HG03354 (cell line): ENCODE data around the gene HDAC10.

Experiments used
- ATAC-seq: cut with Tn5 transposase; IDR thresholded peaks from one replicate; pipeline ENCODE4 v1.9.1; 2021; ENCODE audit warnings: mild to moderate bottlenecking; ENCODE audit not compliant: unreplicated experiment, poor library complexity, severe bottlenecking

Gene HDAC10, protein sequence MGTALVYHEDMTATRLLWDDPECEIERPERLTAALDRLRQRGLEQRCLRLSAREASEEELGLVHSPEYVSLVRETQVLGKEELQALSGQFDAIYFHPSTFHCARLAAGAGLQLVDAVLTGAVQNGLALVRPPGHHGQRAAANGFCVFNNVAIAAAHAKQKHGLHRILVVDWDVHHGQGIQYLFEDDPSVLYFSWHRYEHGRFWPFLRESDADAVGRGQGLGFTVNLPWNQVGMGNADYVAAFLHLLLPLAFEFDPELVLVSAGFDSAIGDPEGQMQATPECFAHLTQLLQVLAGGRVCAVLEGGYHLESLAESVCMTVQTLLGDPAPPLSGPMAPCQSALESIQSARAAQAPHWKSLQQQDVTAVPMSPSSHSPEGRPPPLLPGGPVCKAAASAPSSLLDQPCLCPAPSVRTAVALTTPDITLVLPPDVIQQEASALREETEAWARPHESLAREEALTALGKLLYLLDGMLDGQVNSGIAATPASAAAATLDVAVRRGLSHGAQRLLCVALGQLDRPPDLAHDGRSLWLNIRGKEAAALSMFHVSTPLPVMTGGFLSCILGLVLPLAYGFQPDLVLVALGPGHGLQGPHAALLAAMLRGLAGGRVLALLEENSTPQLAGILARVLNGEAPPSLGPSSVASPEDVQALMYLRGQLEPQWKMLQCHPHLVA

GRCh38 chr22:50250555-50251476, at the start of gene HDAC10:
Gene HDAC10, minus strand, starts transcription at chr22:50251265. Its CDS starts 233 bp downstream, at chr22:50251032.
- peak; percentile 60 for ATAC-seq

DNA sequence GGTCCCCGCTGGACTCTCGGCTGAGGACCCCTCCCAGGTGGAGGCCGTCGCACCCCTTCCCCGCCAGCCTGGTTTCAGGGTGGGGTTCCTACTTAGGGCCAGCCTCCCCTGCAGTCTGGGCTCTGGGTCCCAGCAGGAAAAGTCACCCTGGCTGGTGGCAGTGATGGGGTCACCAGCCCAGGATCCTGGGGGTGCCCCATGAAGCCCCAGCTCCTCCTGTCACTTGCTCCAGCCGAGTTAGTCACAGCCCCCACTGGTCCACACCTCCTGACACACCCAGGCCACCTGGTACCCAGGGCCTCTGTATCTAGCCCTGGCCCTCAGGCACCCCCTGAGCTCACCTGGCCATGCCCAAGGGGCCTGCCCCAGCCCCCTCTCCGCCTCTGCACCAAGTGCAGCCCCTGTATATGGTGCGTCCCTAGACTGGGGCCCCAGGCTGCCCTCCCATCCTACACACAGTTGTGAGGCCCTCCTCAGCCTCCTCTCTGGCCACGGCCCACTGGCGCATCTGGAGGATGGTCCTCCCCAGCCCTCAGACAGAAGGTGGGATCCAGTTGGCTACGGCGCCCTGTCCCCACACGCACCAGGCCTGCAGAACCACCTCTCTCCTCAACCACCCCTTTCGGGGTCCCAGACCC, 49.7 kb upstream of the HDAC10 start:
- ATAC-seq = no peak

GRCh38 chr22:50299785-50300619, 48.9 kb upstream of the HDAC10 start:
- no peak for ATAC-seq

GRCh38 chr22:50298937-50299784, 48.1 kb upstream of the HDAC10 start:
- ATAC-seq = no peak

GRCh38 chr22:50298266-50298637, 47.2 kb upstream of the HDAC10 start:
- ATAC-seq = no peak

DNA sequence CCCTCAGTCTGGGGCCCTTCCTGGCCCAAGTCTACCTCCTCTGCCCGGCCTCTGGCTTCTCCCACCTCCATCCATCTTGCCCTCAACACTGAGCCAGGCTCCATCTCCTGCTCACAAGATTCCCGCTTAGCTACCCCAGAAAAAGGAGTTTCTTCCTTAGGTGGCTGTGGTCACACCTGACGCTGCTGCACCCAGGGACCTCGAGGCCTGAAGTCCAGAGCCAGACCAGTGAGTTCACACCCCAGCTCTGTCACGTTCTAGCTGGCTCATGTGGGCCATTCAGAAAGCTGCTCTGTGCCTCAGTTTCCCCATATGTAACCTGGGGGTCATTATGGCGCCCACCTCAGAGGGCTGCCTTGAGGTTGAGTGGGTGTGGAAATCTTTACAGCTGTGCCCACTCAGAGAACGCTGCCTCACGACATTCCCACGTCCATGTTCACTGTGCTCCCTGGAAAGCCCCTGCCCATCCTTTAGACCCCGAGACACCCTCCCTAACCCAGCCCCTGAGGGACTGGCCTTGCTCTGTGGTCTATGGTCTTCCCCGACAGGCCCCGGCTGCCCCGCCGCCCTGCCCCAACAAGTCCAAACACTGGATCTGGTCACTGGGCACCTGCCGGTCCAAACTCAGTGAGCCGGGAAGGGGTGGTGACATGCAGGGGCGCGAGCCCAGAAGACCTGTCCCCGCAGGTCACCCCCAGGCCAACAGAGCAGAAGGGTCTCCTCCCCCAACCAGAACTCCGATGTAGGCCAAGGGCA, 46.6 kb upstream of the HDAC10 start:
- ATAC-seq = no peak

- no peak for ATAC-seq
Observed at GRCh38 chr22:50296658-50297490, 45.8 kb upstream of the HDAC10 start.

GRCh38 chr22:50294319-50294656, 43.2 kb upstream of the HDAC10 start:
- ATAC-seq = no peak

GRCh38 chr22:50293441-50294318, 42.6 kb upstream of the HDAC10 start:
- no peak for ATAC-seq

GRCh38 chr22:50292643-50293440, 41.8 kb upstream of the HDAC10 start:
- no peak for ATAC-seq

DNA sequence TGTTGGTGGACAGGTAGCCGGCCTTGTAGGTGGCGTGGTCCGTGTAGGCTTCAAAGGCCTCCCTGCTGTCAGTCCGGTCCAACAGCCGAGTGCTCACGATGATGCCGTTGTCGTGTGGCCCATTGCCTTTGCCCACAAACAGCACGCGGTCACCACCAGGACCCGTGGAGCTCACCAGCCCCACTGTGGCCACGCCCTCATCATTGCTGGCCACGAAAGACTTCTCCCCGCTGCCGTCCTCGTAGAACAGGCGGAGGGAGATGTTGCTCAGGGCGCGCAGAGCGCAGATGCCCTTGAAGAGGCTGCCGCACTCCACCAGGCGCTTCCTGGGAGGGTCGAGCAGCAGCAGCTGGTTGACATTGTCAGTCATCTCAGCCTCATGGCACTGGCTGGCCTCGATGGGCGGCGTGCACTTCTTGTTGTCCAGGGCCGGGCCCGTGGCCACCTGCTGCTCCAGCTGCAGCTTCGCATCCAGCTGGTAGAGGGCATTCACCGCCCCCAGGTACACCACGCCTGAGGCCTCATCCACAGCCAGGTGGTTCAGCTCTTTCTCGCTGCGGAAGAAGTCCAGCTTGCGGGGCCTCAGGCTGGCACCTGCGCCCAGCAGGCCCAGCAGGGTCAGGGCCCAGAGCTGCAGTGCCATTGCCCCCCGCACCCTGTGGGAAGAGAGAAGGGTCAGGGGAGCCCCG, 39.0 kb upstream of the HDAC10 start:
- ATAC-seq = no peak

DNA sequence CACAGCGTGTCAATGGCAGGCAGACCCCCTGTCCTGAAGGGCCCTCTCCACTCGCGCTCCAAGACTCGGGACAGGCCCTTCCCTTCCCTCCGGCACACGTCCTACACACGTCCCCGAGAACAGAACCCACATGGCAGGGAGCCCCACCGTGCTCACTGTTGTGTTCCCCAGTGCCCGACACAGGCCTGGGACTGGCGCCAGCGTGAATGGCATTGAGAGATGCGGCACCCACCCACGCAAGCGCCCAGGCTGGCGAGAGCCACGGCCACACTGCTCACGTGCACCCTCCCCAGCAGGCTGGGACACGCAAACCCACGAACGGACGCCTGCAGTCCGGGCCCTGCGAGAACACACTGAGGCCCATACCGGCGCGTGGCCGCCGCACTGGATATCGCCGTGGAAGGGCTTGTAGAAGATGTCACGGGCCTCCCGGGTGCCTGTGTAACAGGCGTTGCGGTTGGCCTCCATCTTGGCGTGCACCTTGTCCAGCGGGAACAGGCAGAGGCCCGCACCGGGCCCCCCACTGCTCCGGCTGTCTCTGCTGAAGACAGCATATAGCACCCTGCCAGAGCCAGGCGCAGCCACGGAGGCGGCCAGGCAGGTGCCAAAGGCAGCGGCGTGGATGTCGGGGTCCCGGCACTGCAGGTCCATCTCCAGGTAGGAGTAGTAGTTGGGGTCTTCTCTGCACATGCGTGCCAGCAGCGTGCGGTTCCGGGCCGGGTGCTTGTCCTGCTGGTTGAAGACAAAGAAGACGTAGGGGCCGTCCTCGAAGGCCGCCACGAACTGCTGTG, 38.3 kb upstream of the HDAC10 start:
- ATAC-seq = no peak

DNA sequence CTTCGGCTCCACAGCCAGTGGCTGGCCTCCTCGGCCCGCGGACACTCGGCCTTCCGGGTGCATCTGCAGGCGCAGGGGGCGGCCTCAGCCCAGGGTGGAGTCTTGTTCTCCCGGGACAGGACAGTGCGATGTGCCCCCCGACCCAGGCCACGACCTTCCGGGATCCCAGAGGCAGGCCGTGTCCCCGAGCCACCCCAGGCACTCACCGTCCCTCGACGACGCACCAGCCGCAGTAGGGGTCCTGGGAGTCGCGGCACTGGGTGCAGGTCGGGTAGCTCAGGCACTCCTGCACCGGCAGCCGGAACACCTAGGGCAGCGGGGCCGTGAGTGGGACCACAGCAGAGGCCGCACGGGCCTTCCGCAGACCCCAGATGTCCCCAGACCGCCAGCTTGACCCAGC, 36.7 kb upstream of the HDAC10 start:
- no peak for ATAC-seq
